HCT116 (cell line): ENCODE results near the gene CCDC92B. TPM values are rescaled to one million over a fixed set of nuclear protein-coding genes. Genes with fewer than 3 reads are reported as not detected.

ENCODE experiments used
- ATAC-seq: fragments of 200-7000 bp; cut with Tn5 transposase; 2 replicates; pipeline ENCODE4 v1.9.1; 2020; ENCODE audit warnings: mild to moderate bottlenecking, moderate library complexity
- BruUV-seq: library from RNA; stranded (reverse); fragments of 400-500 nt; replicated peaks from 2 replicates; lab custom pipeline; 2021; lab: Mats Ljungman, UMichigan
- CTCF ChIA-PET: fragments of 300-600 bp; sonication (Branson Sonifier 250); formaldehyde crosslinking; loops from one replicate; lab custom pipeline; 2021; ENCODE audit warnings: antibody characterized with exemption; lab: Charles Lee
- POLR2A ChIA-PET: fragments of 300-600, 350-600 bp; sonication (Branson Sonifier 250); formaldehyde crosslinking; loops from one replicate; lab custom pipeline; 2021; ENCODE audit warnings: antibody characterized with exemption; lab: Charles Lee
- RAD21 ChIA-PET, 2 experiments: fragments of 300-600 bp; sonication (Branson Sonifier 250); formaldehyde crosslinking; loops; one replicate each; lab custom pipeline; 2023; ENCODE audit warnings: low total read pairs in 2 of 2; ENCODE audit not compliant: uncharacterized antibody in 2 of 2, unreplicated experiment in 2 of 2, low non-redundant PET in 1 of 2; lab: Charles Lee
- DNase-seq: peaks from one replicate; pipeline ENCODE4 v3.0.0-alpha.2; 2010; ENCODE audit warnings: low read depth, low spot score
- H2AFZ ChIP-seq: fragments of 200-600 bp; shearing (Covaris generic), sonication (generic); 2 replicates; pipeline ENCODE4 v1.6.1; 2017; ENCODE audit warnings: low read depth, mixed run types, mixed read lengths, antibody characterized with exemption, low read length; ENCODE audit not compliant: poor library complexity, severe bottlenecking
- H3K27ac ChIP-seq: 2 replicates; pipeline ENCODE4 v1.5.1; 2012; ENCODE audit warnings: low read depth, low read length
- H3K27me3 ChIP-seq: fragments of 200-600 bp; sonication (generic); 2 replicates; pipeline ENCODE4 v1.6.1; 2016; ENCODE audit warnings: mixed run types, low read length, mixed read lengths; ENCODE audit not compliant: insufficient read depth
- H3K36me3 ChIP-seq, 2 experiments: fragments of 200-500 bp in 1 of 2; fragments of 200-600 bp in 1 of 2; sonication (Bioruptor generic) in 1 of 2; sonication (generic) in 1 of 2; 2 replicates each; pipeline versions ENCODE4 v1.5.1 to v1.6.1; 2014 to 2016; ENCODE audit warnings: low read length in 2 of 2, inconsistent platforms in 1 of 2, mixed read lengths in 1 of 2, mixed run types in 1 of 2; ENCODE audit not compliant: insufficient read depth in 2 of 2, control insufficient read depth in 1 of 2
- H3K4me1 ChIP-seq, 2 experiments: fragments of 200-600 bp in 1 of 2; sonication (generic) in 1 of 2; 2 replicates each; pipeline versions ENCODE4 v1.5.1 to v1.6.1; 2012 to 2017; ENCODE audit warnings: low read length in 2 of 2, inconsistent platforms in 1 of 2, mild to moderate bottlenecking in 1 of 2, mixed read lengths in 1 of 2, mixed run types in 1 of 2, moderate library complexity in 1 of 2; ENCODE audit not compliant: insufficient read depth in 2 of 2, control insufficient read depth in 1 of 2
- H3K4me2 ChIP-seq: fragments of 200-600 bp; sonication (generic); 2 replicates; pipeline ENCODE4 v1.6.1; 2017; ENCODE audit warnings: mixed run types, low read length, mixed read lengths
- H3K4me3 ChIP-seq, 2 experiments: fragments of 200-600 bp in 1 of 2; sonication (generic) in 1 of 2; replicated peaks in 1 of 2; 2 replicates each; pipeline ENCODE4 v1.5.1; 2011 to 2016; ENCODE audit warnings: low read length in 2 of 2, control low read depth in 1 of 2, low read depth in 1 of 2, mild to moderate bottlenecking in 1 of 2, mixed read lengths in 1 of 2, mixed run types in 1 of 2
- H3K79me2 ChIP-seq: fragments of 200-600 bp; sonication (generic); 2 replicates; pipeline ENCODE4 v1.6.1; 2017; ENCODE audit warnings: mild to moderate bottlenecking, mixed run types, low read length, moderate library complexity, mixed read lengths; ENCODE audit not compliant: insufficient read depth
- H3K9ac ChIP-seq: fragments of 200-600 bp; sonication (generic); 2 replicates; pipeline ENCODE4 v1.6.1; 2016; ENCODE audit warnings: low read length, mixed read lengths
- H3K9me2 ChIP-seq: fragments of 200-600 bp; sonication (generic), shearing (Covaris generic); 2 replicates; pipeline ENCODE4 v1.6.1; 2017; ENCODE audit warnings: mixed run types, mild to moderate bottlenecking, moderate library complexity; ENCODE audit not compliant: insufficient read depth
- H3K9me3 ChIP-seq, 2 experiments: fragments of 200-500 bp in 1 of 2; fragments of 200-600 bp in 1 of 2; sonication (Bioruptor generic) in 1 of 2; sonication (generic) in 1 of 2; 2 replicates each; pipeline ENCODE4 v1.6.1; 2014 to 2017; ENCODE audit warnings: low read length in 2 of 2, mixed read lengths in 2 of 2, inconsistent platforms in 1 of 2, low read depth in 1 of 2, mild to moderate bottlenecking in 1 of 2, mixed run types in 1 of 2, moderate library complexity in 1 of 2; ENCODE audit not compliant: control insufficient read depth in 1 of 2, insufficient read depth in 1 of 2
- H4K20me1 ChIP-seq: fragments of 200-600 bp; sonication (generic), shearing (Covaris generic); 2 replicates; pipeline ENCODE4 v1.6.1; 2017; ENCODE audit warnings: mixed run types, mild to moderate bottlenecking, moderate library complexity; ENCODE audit not compliant: insufficient read depth
- CBX3 ChIP-seq: IDR thresholded peaks from 2 replicates; pipeline ENCODE4 v1.6.1; 2012; ENCODE audit warnings: low read depth
- MAX ChIP-seq: IDR thresholded peaks from 2 replicates; pipeline ENCODE4 v1.6.1; 2012
- POLR2AphosphoS5 ChIP-seq: IDR thresholded peaks from 2 replicates; pipeline ENCODE4 v1.6.1; 2011; ENCODE audit warnings: mild to moderate bottlenecking, low read depth, low read length, moderate library complexity
- RAD21 ChIP-seq: IDR thresholded peaks from 2 replicates; pipeline ENCODE4 v1.6.1; 2012; ENCODE audit warnings: low read depth, mild to moderate bottlenecking
- REST ChIP-seq: IDR thresholded peaks from 2 replicates; pipeline ENCODE4 v1.6.1; 2012; ENCODE audit warnings: low read depth
- SIN3A ChIP-seq: IDR thresholded peaks from 2 replicates; pipeline ENCODE4 v1.6.1; 2012; ENCODE audit warnings: low read depth
- intact Hi-C: fragments of 100-400 bp; cut with micrococcal nuclease; formaldehyde crosslinking; loops from 2 replicates; pipeline ENCODE4 v1.10.0; 2022
- total RNA-seq: library from RNA; stranded (reverse); gene quantifications from one replicate; pipeline ENCODE4 v1.2.1, GENCODE V29; 2021; ENCODE audit not compliant: unreplicated experiment

The CCDC92B gene
- total RNA-seq, 1 experiment from 2014 or later, result 0.17 TPM

- peak; percentile 98 for ATAC-seq
- peaks cover 5 to 6% of the 10 kb centered on the region in 2 experiments for H3K4me1 ChIP-seq
- CTCF ChIA-PET, result no interaction called here
- TF ChIP-seq SIN3A (peak; percentile 74), CBX3 (peak; percentile 36; the same call in 1 of the 2 replicates), REST (peak; percentile 97), POLR2AphosphoS5 (no peak), MAX (peak; percentile 74), RAD21 (no peak)
- intact Hi-C loops, result no loop called here
- H4K20me1 ChIP-seq, result no peaks in the 10 kb centered on the region
- H3K27ac ChIP-seq, result no peak overlapping the region
- no peaks in the 10 kb centered on the region for H3K9me2 ChIP-seq
- H3K27me3 ChIP-seq, result no peaks in the 10 kb centered on the region; the same call in 1 of the 2 replicates
- no peaks in the 10 kb centered on the region for H3K36me3 ChIP-seq
- no TSS peak for BruUV-seq
- POLR2A ChIA-PET, result no interaction called here
- peak overlapping the region; percentile 47 for H3K4me2 ChIP-seq
- H3K4me3 ChIP-seq, result no peak overlapping the region
- peak; percentile 38 for DNase-seq
- H3K9me3 ChIP-seq, result no peaks in the 10 kb centered on the region
- no peaks in the 10 kb centered on the region for H3K79me2 ChIP-seq
- H2AFZ ChIP-seq, result no peak overlapping the region
- RAD21 ChIA-PET, result no interaction called here
- no peak overlapping the region for H3K9ac ChIP-seq
These were observed 331 bp upstream of the CCDC92B start for GRCh38 chr17:2749784-2750181.
